ENCODE results near the gene PTPRJ. TPM values are rescaled to one million over a fixed set of nuclear protein-coding genes. Genes with fewer than 3 reads are reported as not detected.

The PTPRJ gene
- total and polyA plus RNA-seq, 2 of the 4 experiments (the other 2 are of a cell fraction), result 5.6 to 14.9 TPM

DNA sequence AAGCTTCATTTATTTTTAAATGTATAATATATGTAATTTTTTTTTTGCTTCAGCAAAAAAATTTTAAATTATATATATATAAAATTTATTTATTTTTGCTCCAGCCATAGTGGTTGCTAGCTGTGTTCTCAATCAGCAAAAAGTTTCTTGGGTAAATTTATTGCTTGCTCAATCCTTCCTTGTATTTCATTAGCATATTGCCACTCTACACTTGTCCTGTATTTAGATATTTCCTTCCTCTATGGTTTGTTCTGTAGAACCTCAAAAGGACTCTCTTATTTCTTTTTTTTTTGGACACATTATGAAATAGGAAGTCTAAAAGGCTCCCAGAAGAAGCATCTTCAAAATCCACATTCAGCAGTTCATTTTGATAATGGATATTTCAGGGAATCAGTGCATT is 2.3 kb downstream of the PTPRJ start:
- POLR2A ChIA-PET (ENCODE audit: unreplicated experiment), result interaction anchor here (0.7 kb wide), 1 partner anchor 33 kb away, joined by 4 read pairs; no protein-coding TSS in a partner anchor
- H4K20me1 ChIP-seq (ENCODE audit: insufficient read depth, low read length), result peaks cover 5% of the 10 kb centered on the region; the same call in 1 of the 2 replicates
- 0 out of 2 replicates have a peak overlapping the region, but pooled peaks have one; percentile 14 for H3K4me2 ChIP-seq (ENCODE audit: low read depth, low read length)
- peak overlapping the region; percentile 61; the same call in 1 of the 2 replicates for H2BK20ac ChIP-seq (ENCODE audit: low read depth, low read length)
- TF ChIP-seq POLR2A (IDR thresholded peaks at IDR 0.05; ENCODE audit: low read depth, low read length) (no peak), SMC3 (IDR thresholded peaks at IDR 0.05; ENCODE audit: low read depth, low read length) (no peak), USF2 (IDR thresholded peaks at IDR 0.05; ENCODE audit: low read depth, low read length) (no peak), NFE2L2 (IDR thresholded peaks at IDR 0.05; ENCODE audit: low read depth, low read length) (no peak), RCOR1 (IDR thresholded peaks at IDR 0.05; ENCODE audit: insufficient replicate concordance, low read length) (no peak), CEBPB (IDR thresholded peaks at IDR 0.05; ENCODE audit: low read depth, low read length) (no peak), MAZ (IDR thresholded peaks at IDR 0.05; ENCODE audit: borderline replicate concordance, low read depth, low read length) (no peak), RFX5 (IDR thresholded peaks at IDR 0.05; ENCODE audit: low read depth, low read length) (no peak), RAD21 (IDR thresholded peaks at IDR 0.05; ENCODE audit: low read length) (no peak), CTCF (conservative IDR thresholded peaks at IDR 0.05; ENCODE audit: low read depth, low read length) (no peak), ELK1 (IDR thresholded peaks at IDR 0.05; ENCODE audit: borderline replicate concordance, low read depth, low read length) (no peak)
- peak overlapping the region; percentile 74; the same call in 1 of the 2 replicates for H2BK120ac ChIP-seq (ENCODE audit: low read depth, low read length)
- H3K79me1 ChIP-seq (ENCODE audit: low read depth in 1 of 2, low read length in 2 of 2), result peaks cover 24 to 55% of the 10 kb centered on the region in 2 experiments; a peak in 2 of 4 replicates
- H2BK15ac ChIP-seq (ENCODE audit: low read depth, low read length), result 0 out of 3 replicates have a peak overlapping the region, but pooled peaks have one; percentile 67
- no peak for DNase-seq
- H3K4me1 ChIP-seq (ENCODE audit: control insufficient read depth, insufficient read depth, low read length), result peaks cover 17% of the 10 kb centered on the region
- no peak for ATAC-seq (ENCODE audit: low read depth)
- peaks cover 11% of the 10 kb centered on the region for H3K9me1 ChIP-seq (ENCODE audit: insufficient read depth, low read length)
- no peak overlapping the region for H2AFZ ChIP-seq (replicated peaks; ENCODE audit: low read length, poor library complexity)
- H3K36me3 ChIP-seq (ENCODE audit: control insufficient read depth, insufficient read depth, low read length), result no peaks in the 10 kb centered on the region
- no peak overlapping the region for H3K4me3 ChIP-seq (ENCODE audit: insufficient read depth, low read depth, low read length)
- CTCF ChIA-PET, result interaction anchor here (0.7 to 1.4 kb wide), 2 partner anchors 48 to 58 kb away, joined by 3 to 5 read pairs; no protein-coding TSS in a partner anchor
- no TSS peak for BruUV-seq (replicated peaks)
- peak overlapping the region; percentile 92 for H3K23ac ChIP-seq (ENCODE audit: low read depth, low read length)
- no peak overlapping the region for H3K14ac ChIP-seq (replicated peaks; ENCODE audit: low read depth, low read length)
- H3K9me3 ChIP-seq (ENCODE audit: control insufficient read depth, insufficient read depth, low read length), result no peaks in the 10 kb centered on the region
- in situ Hi-C loops (cut with MboI; ENCODE audit: low sequenced_read_pairs) (no loop called here), intact Hi-C loops (cut with micrococcal nuclease) (no loop called here), dilution Hi-C loops (cut with HindIII; ENCODE audit: low sequenced_read_pairs, unreplicated experiment) (no loop called here)
- no peak overlapping the region for H3K27ac ChIP-seq (ENCODE audit: insufficient read depth, low read length)
- H3K56ac ChIP-seq (ENCODE audit: extremely low read depth, insufficient read depth, low read length), result no peak overlapping the region
- H2AK9ac ChIP-seq (replicated peaks; ENCODE audit: low read depth, low read length, poor library complexity), result no peak overlapping the region
- H2AK5ac ChIP-seq (ENCODE audit: low read depth, low read length), result peak overlapping the region; percentile 42; the same call in 1 of the 2 replicates
- peak overlapping the region; percentile 80; the same call in 1 of the 2 replicates for H3K4ac ChIP-seq (ENCODE audit: low read depth, low read length)
- no peaks in the 10 kb centered on the region for H3K27me3 ChIP-seq (ENCODE audit: control insufficient read depth, insufficient read depth, low read length)
- peak overlapping the region in 1 of 2 experiments; percentile 76; a peak in 2 of 4 replicates for H4K8ac ChIP-seq (ENCODE audit: low read depth in 2 of 2, low read length in 2 of 2)
- H3K9ac ChIP-seq (ENCODE audit: low read depth, low read length), result no peak overlapping the region
- H4K91ac ChIP-seq (ENCODE audit: insufficient read depth, low read depth, low read length), result peak overlapping the region; percentile 76
- H3K18ac ChIP-seq (ENCODE audit: low read depth, low read length), result no peak overlapping the region; the same call in 1 of the 2 replicates
- peak overlapping the region; percentile 79 for H2BK5ac ChIP-seq (ENCODE audit: low read depth, low read length, poor library complexity, severe bottlenecking)
- H4K5ac ChIP-seq (ENCODE audit: low read depth, low read length), result no peak overlapping the region
